SK-N-SH treated with all-trans-retinoic acid at 6 μM for 48 hours (cell line): ENCODE data around the gene EPS8.

Source experiments
- ARNTL ChIP-seq: fragments of 450-650 bp; formaldehyde crosslinking; IDR thresholded peaks from 2 replicates; pipeline ENCODE4 v1.5.0; 2020; ENCODE audit warnings: low read depth, mild to moderate bottlenecking, moderate library complexity, borderline replicate concordance
- CSDC2 ChIP-seq: fragments of 250-450 bp; sonication (Bioruptor Pico); IDR thresholded peaks from 2 replicates; pipeline ENCODE4 v1.5.0; 2020; ENCODE audit warnings: mild to moderate bottlenecking, moderate library complexity
- GLIS3 ChIP-seq: fragments of 250-450 bp; sonication (Bioruptor Pico); IDR thresholded peaks from 2 replicates; pipeline ENCODE4 v1.5.0; 2020; ENCODE audit warnings: mild to moderate bottlenecking, moderate library complexity
- PPARA ChIP-seq: fragments of 250-450 bp; sonication (Bioruptor Pico); IDR thresholded peaks from 2 replicates; pipeline ENCODE4 v1.5.0; 2020; ENCODE audit warnings: mild to moderate bottlenecking, borderline replicate concordance
- SNAI2 ChIP-seq: fragments of 250-450 bp; sonication (Bioruptor Pico); IDR thresholded peaks from 2 replicates; pipeline ENCODE4 v1.5.0; 2020; ENCODE audit warnings: mild to moderate bottlenecking, moderate library complexity
- TCF4 ChIP-seq: fragments of 250-450 bp; sonication (Bioruptor Pico); IDR thresholded peaks from 2 replicates; pipeline ENCODE4 v1.8.0; 2021; ENCODE audit warnings: mild to moderate bottlenecking, moderate library complexity, borderline replicate concordance
- TOX ChIP-seq: fragments of 250-450 bp; sonication (Bioruptor Pico); IDR thresholded peaks from 2 replicates; pipeline ENCODE4 v1.8.0; 2021; ENCODE audit warnings: mild to moderate bottlenecking, moderate library complexity, borderline replicate concordance
- ZFP3 ChIP-seq: fragments of 250-450 bp; sonication (Bioruptor Pico); IDR thresholded peaks from 2 replicates; pipeline ENCODE4 v1.5.0; 2020; ENCODE audit warnings: mild to moderate bottlenecking, moderate library complexity
- TF ChIP-seq, protein P1 (sequence below): fragments of 250-450 bp; sonication (Bioruptor Pico); IDR thresholded peaks from 2 replicates; pipeline ENCODE4 v1.8.0; 2020; ENCODE audit warnings: mild to moderate bottlenecking, moderate library complexity, borderline replicate concordance
- TF ChIP-seq, protein P2 (sequence below): fragments of 250-450 bp; sonication (Bioruptor Pico); IDR thresholded peaks from 2 replicates; pipeline ENCODE4 v1.5.1; 2020; ENCODE audit warnings: low read depth, mild to moderate bottlenecking, moderate library complexity

DNA sequence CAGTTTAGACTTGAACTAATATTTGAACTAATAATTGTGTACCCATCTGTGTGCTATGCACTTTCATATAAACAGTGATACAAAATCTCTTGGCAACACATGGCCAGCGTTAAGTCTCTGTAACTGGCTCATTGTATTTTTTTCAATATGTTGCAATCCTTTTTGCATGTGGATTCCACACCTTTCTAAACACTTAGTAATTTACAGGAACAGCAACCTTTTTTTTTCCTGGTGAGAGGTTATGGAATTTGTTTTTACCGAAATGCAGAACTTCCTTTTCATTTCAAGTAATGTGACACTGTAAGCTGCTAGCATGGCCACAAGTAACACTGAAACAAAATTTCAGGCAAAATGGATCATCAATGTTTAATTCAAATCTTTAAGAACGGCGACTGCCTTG, 45.4 kb upstream of the EPS8 start:
- TF ChIP-seq, protein P1, sequence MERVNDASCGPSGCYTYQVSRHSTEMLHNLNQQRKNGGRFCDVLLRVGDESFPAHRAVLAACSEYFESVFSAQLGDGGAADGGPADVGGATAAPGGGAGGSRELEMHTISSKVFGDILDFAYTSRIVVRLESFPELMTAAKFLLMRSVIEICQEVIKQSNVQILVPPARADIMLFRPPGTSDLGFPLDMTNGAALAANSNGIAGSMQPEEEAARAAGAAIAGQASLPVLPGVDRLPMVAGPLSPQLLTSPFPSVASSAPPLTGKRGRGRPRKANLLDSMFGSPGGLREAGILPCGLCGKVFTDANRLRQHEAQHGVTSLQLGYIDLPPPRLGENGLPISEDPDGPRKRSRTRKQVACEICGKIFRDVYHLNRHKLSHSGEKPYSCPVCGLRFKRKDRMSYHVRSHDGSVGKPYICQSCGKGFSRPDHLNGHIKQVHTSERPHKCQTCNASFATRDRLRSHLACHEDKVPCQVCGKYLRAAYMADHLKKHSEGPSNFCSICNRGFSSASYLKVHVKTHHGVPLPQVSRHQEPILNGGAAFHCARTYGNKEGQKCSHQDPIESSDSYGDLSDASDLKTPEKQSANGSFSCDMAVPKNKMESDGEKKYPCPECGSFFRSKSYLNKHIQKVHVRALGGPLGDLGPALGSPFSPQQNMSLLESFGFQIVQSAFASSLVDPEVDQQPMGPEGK (CRISPR knock-in tag), result no peak
- TF ChIP-seq ARNTL (CRISPR knock-in tag) (no peak), TCF4 (CRISPR knock-in tag) (no peak), SNAI2 (CRISPR knock-in tag) (no peak), ZFP3 (CRISPR knock-in tag) (no peak), GLIS3 (no peak), TOX (CRISPR knock-in tag) (no peak), PPARA (CRISPR knock-in tag) (no peak), CSDC2 (CRISPR knock-in tag) (no peak)
- TF ChIP-seq, protein P2, sequence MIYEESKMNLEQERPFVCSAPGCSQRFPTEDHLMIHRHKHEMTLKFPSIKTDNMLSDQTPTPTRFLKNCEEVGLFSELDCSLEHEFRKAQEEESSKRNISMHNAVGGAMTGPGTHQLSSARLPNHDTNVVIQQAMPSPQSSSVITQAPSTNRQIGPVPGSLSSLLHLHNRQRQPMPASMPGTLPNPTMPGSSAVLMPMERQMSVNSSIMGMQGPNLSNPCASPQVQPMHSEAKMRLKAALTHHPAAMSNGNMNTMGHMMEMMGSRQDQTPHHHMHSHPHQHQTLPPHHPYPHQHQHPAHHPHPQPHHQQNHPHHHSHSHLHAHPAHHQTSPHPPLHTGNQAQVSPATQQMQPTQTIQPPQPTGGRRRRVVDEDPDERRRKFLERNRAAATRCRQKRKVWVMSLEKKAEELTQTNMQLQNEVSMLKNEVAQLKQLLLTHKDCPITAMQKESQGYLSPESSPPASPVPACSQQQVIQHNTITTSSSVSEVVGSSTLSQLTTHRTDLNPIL (CRISPR knock-in tag), result no peak
